ENCODE data around the gene CD44. TPM values are rescaled to one million over a fixed set of nuclear protein-coding genes. Genes with fewer than 3 reads are reported as not detected.
A peak's percentile ranks its signal among the peaks of the same experiment; 100 is the strongest.

CD44 gene
- total RNA-seq, 2 experiments from 2014 or later, result 518 to 534 TPM

GRCh38 chr11:35144806-35145205 is 5.8 kb downstream of the CD44 start:
- ChIA-PET POLR2A (interaction anchor here (0.7 kb wide), 1 partner anchor 10 kb away, joined by 3 read pairs; no protein-coding TSS in a partner anchor), CTCF (interaction anchor here (0.9 to 9.6 kb wide), 4 partner anchors 10 to 28 kb away, joined by 3 to 95 read pairs (median 7); no protein-coding TSS in a partner anchor)
- no peaks in the 10 kb centered on the region for H3K27me3 Mint-ChIP-seq
- H3K9me3 Mint-ChIP-seq, result peaks cover 11% of the 10 kb centered on the region
- H3K4me1 Mint-ChIP-seq, result peaks cover 82% of the 10 kb centered on the region
- peaks cover 88% of the 10 kb centered on the region for H3K36me3 Mint-ChIP-seq (ENCODE audit: low read depth)
- DNase-seq, result no peak
- H3K4me3 Mint-ChIP-seq, result peak overlapping the region; percentile 50
- peak overlapping the region; percentile 86 for H3K27ac Mint-ChIP-seq

GRCh38 chr11:35145271-35145670 is 6.3 kb downstream of the CD44 start:
- H3K4me1 Mint-ChIP-seq, result peaks cover 84% of the 10 kb centered on the region
- H3K4me3 Mint-ChIP-seq, result peak overlapping the region; percentile 50
- no peaks in the 10 kb centered on the region for H3K27me3 Mint-ChIP-seq
- CTCF ChIA-PET, result interaction anchor here (1.3 to 9.6 kb wide), 4 partner anchors 10 to 81 kb away, joined by 3 to 95 read pairs (median 7); no protein-coding TSS in a partner anchor
- peaks cover 88% of the 10 kb centered on the region for H3K36me3 Mint-ChIP-seq (ENCODE audit: low read depth)
- H3K9me3 Mint-ChIP-seq, result peaks cover 11% of the 10 kb centered on the region
- H3K27ac Mint-ChIP-seq, result peak overlapping the region; percentile 86
- DNase-seq, result no peak
- POLR2A ChIA-PET, result no interaction called here

- ChIA-PET CTCF (interaction anchor here (0.6 to 9.6 kb wide), 11 partner anchors 9 to 169 kb away, joined by 3 to 95 read pairs (median 4); no protein-coding TSS in a partner anchor), POLR2A (interaction anchor here (0.7 to 0.9 kb wide), 2 partner anchors 20 to 63 kb away, joined by 3 read pairs; no protein-coding TSS in a partner anchor)
- Mint-ChIP-seq H3K36me3 (ENCODE audit: low read depth) (peaks cover 90% of the 10 kb centered on the region), H3K27me3 (no peaks in the 10 kb centered on the region), H3K27ac (peak overlapping the region; percentile 86), H3K4me1 (peaks cover 91% of the 10 kb centered on the region), H3K4me3 (peak overlapping the region; percentile 50), H3K9me3 (peaks cover 15% of the 10 kb centered on the region)
- peak; percentile 61 for DNase-seq
These were observed 7.1 kb downstream of the CD44 start for GRCh38 chr11:35146074-35146521.

GRCh38 chr11:35146711-35147110 is 7.7 kb downstream of the CD44 start:
- H3K9me3 Mint-ChIP-seq, result peaks cover 16% of the 10 kb centered on the region
- peak overlapping the region; percentile 50 for H3K4me3 Mint-ChIP-seq

GRCh38 chr11:35147235-35147634 is 8.3 kb downstream of the CD44 start:
- CTCF ChIA-PET, result interaction anchor here (1.2 to 9.6 kb wide), 5 partner anchors 8 to 98 kb away, joined by 3 to 95 read pairs (median 5); no protein-coding TSS in a partner anchor
- H3K4me3 Mint-ChIP-seq, result no peak overlapping the region

More at GRCh38 chr11:35146711-35147110, 7.7 kb downstream of the CD44 start:
- Mint-ChIP-seq H3K36me3 (ENCODE audit: low read depth) (peaks cover 90% of the 10 kb centered on the region), H3K27me3 (no peaks in the 10 kb centered on the region), H3K27ac (peak overlapping the region; percentile 86), H3K4me1 (peaks cover 92% of the 10 kb centered on the region)
- DNase-seq, result no peak
- ChIA-PET CTCF (interaction anchor here (0.8 to 9.6 kb wide), 9 partner anchors 8 to 82 kb away, joined by 3 to 95 read pairs (median 5); no protein-coding TSS in a partner anchor), POLR2A (interaction anchor here (0.7 to 0.9 kb wide), 2 partner anchors 19 to 64 kb away, joined by 3 read pairs; no protein-coding TSS in a partner anchor)

GRCh38 chr11:35148163-35148837 is 9.3 kb downstream of the CD44 start:
- Mint-ChIP-seq H3K27me3 (no peaks in the 10 kb centered on the region), H3K9me3 (peaks cover 18% of the 10 kb centered on the region), H3K36me3 (ENCODE audit: low read depth) (peaks cover 96% of the 10 kb centered on the region), H3K27ac (peak overlapping the region; percentile 86), H3K4me1 (peaks cover 94% of the 10 kb centered on the region), H3K4me3 (peak overlapping the region; percentile 0)
- ChIA-PET POLR2A (no interaction called here), CTCF (interaction anchor here (0.5 to 9.6 kb wide), 7 partner anchors 13 to 214 kb away, joined by 3 to 95 read pairs (median 3); no protein-coding TSS in a partner anchor)
- DNase-seq, result peak; percentile 33

More at GRCh38 chr11:35147235-35147634, 8.3 kb downstream of the CD44 start:
- DNase-seq, result no peak
- Mint-ChIP-seq H3K27ac (peak overlapping the region; percentile 86), H3K4me1 (peaks cover 93% of the 10 kb centered on the region), H3K36me3 (ENCODE audit: low read depth) (peaks cover 91% of the 10 kb centered on the region), H3K9me3 (peaks cover 16% of the 10 kb centered on the region), H3K27me3 (no peaks in the 10 kb centered on the region)
- POLR2A ChIA-PET, result no interaction called here

GRCh38 chr11:35150454-35150853 is 11.5 kb downstream of the CD44 start:
- DNase-seq, result no peak
- Mint-ChIP-seq H3K9me3 (peaks cover 27% of the 10 kb centered on the region), H3K36me3 (ENCODE audit: low read depth) (peaks cover 97% of the 10 kb centered on the region), H3K27me3 (no peaks in the 10 kb centered on the region), H3K4me1 (peaks cover 93% of the 10 kb centered on the region), H3K4me3 (no peak overlapping the region), H3K27ac (peak overlapping the region; percentile 82)
- CTCF ChIA-PET, result interaction anchor here (0.9 to 9.6 kb wide), 4 partner anchors 10 to 105 kb away, joined by 3 to 95 read pairs (median 5); no protein-coding TSS in a partner anchor
- POLR2A ChIA-PET, result no interaction called here

GRCh38 chr11:35151241-35151640 is 12.3 kb downstream of the CD44 start:
- no peak overlapping the region for H3K4me3 Mint-ChIP-seq

GRCh38 chr11:35151683-35152280 is 12.8 kb downstream of the CD44 start:
- Mint-ChIP-seq H3K9me3 (peaks cover 29% of the 10 kb centered on the region), H3K27ac (no peak overlapping the region), H3K36me3 (ENCODE audit: low read depth) (peaks cover 96% of the 10 kb centered on the region), H3K4me1 (peaks cover 93% of the 10 kb centered on the region), H3K27me3 (no peaks in the 10 kb centered on the region), H3K4me3 (no peak overlapping the region)
- no peak for DNase-seq
- CTCF ChIA-PET, result interaction anchor here (0.7 to 9.6 kb wide), 5 partner anchors 8 to 26 kb away, joined by 3 to 95 read pairs (median 3); no protein-coding TSS in a partner anchor
- POLR2A ChIA-PET, result no interaction called here

More at GRCh38 chr11:35151241-35151640, 12.3 kb downstream of the CD44 start:
- no peak for DNase-seq
- Mint-ChIP-seq H3K36me3 (ENCODE audit: low read depth) (peaks cover 97% of the 10 kb centered on the region), H3K9me3 (peaks cover 29% of the 10 kb centered on the region), H3K27ac (no peak overlapping the region), H3K27me3 (no peaks in the 10 kb centered on the region), H3K4me1 (peaks cover 93% of the 10 kb centered on the region)
- ChIA-PET POLR2A (no interaction called here), CTCF (interaction anchor here (1.5 to 9.6 kb wide), 2 partner anchors 10 kb away, joined by 7 to 95 read pairs; no protein-coding TSS in a partner anchor)

- DNase-seq, result no peak
- Mint-ChIP-seq H3K27me3 (no peaks in the 10 kb centered on the region), H3K4me1 (peaks cover 92% of the 10 kb centered on the region), H3K4me3 (no peak overlapping the region), H3K9me3 (peaks cover 27% of the 10 kb centered on the region), H3K36me3 (ENCODE audit: low read depth) (peaks cover 95% of the 10 kb centered on the region), H3K27ac (no peak overlapping the region)
- POLR2A ChIA-PET, result no interaction called here
- CTCF ChIA-PET, result interaction anchor here (0.7 to 9.6 kb wide), 5 partner anchors 8 to 25 kb away, joined by 3 to 95 read pairs (median 3); no protein-coding TSS in a partner anchor
These were observed 13.6 kb downstream of the CD44 start for GRCh38 chr11:35152575-35152974.

GRCh38 chr11:35153280-35153679 is 14.3 kb downstream of the CD44 start:
- Mint-ChIP-seq H3K36me3 (ENCODE audit: low read depth) (peaks cover 95% of the 10 kb centered on the region), H3K9me3 (peaks cover 27% of the 10 kb centered on the region), H3K27ac (no peak overlapping the region), H3K4me3 (no peak overlapping the region), H3K27me3 (no peaks in the 10 kb centered on the region), H3K4me1 (peaks cover 93% of the 10 kb centered on the region)
- no peak for DNase-seq
- POLR2A ChIA-PET, result no interaction called here
- CTCF ChIA-PET, result interaction anchor here (1.3 to 9.6 kb wide), 2 partner anchors 8 to 24 kb away, joined by 3 to 95 read pairs; no protein-coding TSS in a partner anchor

GRCh38 chr11:35154952-35155351 is 16.0 kb downstream of the CD44 start:
- DNase-seq, result no peak
- peaks cover 18% of the 10 kb centered on the region for H3K9me3 Mint-ChIP-seq
- POLR2A ChIA-PET, result interaction anchor here (0.7 to 1.3 kb wide), 2 partner anchors 11 to 153 kb away, joined by 3 read pairs; no protein-coding TSS in a partner anchor
- H3K27me3 Mint-ChIP-seq, result no peaks in the 10 kb centered on the region
- H3K27ac Mint-ChIP-seq, result peak overlapping the region; percentile 37
- H3K4me1 Mint-ChIP-seq, result peaks cover 94% of the 10 kb centered on the region
- CTCF ChIA-PET, result interaction anchor here (1.1 to 2.8 kb wide), 5 partner anchors 9 to 77 kb away, joined by 3 to 28 read pairs (median 8); no protein-coding TSS in a partner anchor
- no peak overlapping the region for H3K4me3 Mint-ChIP-seq
- H3K36me3 Mint-ChIP-seq (ENCODE audit: low read depth), result peaks cover 92% of the 10 kb centered on the region

Data from activated CD4-positive, alpha-beta T cell treated with anti-CD3 and anti-CD28 coated beads, Interleukin-2, amount 10 ng/mL, durations not matched to agents 7 days and 5 days (primary cell).